HG02970 (cell line): ENCODE data around the gene ZMYM1.
"Not testable (repeated sequence)": the region's sequence is repeated elsewhere in the genome, so short reads cannot be mapped to it uniquely, and the experiment has no call there.

Experiments used
- ATAC-seq: cut with Tn5 transposase; IDR thresholded peaks from one replicate; pipeline ENCODE4 v1.9.1; 2021; ENCODE audit warnings: mild to moderate bottlenecking, moderate library complexity, moderate number of reproducible peaks; ENCODE audit not compliant: unreplicated experiment, low FRiP score

Gene ZMYM1

DNA sequence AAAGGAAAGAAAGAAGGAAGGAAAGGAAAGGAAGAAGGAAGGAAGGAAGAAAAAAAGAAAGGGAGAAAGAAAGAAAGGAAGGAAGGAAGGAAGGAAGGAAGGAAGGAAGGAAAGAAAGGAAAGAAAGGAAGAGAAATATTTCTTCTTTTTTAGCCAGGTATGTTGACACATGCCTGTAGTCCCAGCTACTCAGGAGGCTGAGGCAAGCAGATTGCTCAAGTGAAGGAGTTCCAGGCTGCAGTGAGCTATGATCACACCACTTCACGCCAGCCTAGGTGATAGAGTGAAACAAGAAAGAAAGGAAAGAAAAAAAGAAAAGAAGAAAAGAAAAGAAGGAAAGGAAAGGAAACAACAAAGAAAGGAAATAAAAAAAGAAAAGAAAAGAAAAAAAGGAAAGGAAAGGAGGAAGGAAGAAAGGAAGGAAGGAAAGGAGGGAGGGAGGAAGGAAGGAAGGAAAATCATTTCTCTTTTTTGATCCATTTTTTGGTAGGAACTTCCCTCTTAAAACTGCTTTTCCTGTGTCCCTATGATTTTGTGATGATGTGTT is 5.8 kb upstream of the ZMYM1 start:
- no peak for ATAC-seq

DNA sequence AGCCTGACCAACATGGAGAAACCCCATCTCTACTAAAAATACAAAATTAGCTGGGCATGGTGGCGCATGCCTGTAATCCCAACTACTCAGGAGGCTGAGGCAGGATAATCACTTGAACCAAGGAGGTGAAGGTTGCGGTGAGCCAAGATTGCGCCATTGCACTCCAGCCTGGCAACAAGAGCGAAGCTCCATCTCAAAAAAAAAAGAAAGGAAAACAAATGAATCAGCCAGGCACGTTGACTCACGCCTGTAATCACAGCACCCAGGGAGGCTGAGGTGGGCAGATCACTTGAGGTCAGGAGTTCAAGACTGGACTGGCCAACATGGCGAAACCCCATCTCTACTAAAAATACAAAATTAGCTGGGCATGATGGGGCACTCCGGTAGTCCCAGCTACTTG is 2.8 kb upstream of the ZMYM1 start:
- not testable (repeated sequence) for ATAC-seq

DNA sequence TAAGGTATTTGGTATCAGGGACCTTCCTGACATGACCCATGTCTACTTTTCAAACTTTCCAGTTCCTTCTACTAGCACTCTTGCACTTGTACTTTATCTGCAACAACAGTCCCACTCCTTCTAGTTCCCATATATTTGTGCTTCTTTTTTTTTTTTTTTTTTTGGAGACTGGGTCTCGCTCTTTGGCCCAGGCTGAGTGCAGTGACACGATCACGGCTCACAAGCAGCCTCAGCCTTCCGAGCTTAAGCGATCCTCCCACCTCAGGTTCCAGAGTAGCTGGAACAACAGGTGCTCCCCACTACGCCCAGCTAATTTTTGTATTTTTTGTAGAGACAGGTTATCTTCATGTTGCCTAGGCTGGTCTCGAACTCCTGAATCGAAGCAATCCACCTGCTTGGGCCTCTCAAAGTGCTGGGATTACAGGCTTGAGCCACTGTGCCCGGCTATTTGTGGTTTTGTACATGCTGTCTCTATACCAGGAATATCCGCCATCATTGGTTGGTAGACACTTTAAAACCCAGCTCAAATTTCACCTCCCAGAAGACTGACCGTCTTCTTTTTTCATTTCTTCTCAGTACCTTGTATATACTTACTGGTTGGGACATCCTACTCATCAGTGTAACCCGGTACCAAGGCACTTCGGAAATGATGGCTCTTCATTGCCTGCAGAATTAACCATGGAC is 1.1 kb downstream of the ZMYM1 start:
- no peak for ATAC-seq

DNA sequence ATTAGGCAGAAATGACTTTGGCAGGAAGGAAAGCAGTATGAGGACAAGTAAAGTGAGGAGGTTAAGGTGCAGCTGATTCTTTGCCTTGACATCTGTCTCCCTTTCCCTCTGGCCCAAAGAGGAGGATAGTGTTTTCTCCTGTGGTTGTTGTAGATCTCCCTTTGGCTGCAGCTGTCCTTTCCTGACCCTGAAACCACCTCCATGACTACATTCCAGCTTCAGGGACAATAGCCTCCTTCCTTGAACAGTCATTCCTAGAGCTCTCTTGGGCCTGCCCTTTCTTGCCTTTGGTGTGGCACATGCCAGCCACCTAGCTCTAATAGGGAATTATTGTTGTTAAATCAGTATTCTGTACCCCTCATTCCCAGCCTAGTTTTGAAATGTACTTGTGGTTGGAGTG is 6.2 kb downstream of the ZMYM1 start:
- no peak for ATAC-seq

DNA sequence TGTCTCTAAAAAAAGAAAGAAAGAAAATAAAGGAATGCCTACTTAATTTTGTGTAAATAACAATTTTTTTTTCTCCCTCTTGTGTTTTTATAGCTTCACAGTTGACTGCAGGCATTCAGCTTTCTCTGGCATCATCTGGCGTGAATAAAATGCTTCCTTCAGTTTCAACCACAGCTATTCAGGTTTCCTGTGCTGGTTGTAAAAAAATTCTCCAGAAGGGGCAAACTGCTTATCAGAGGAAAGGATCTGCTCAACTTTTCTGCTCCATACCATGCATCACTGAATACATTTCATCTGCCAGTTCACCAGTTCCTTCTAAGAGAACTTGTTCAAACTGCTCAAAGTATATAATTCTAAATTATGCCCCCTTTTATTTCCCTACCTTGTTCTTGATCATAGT is 18.0 kb downstream of the ZMYM1 start:
- no peak for ATAC-seq

DNA sequence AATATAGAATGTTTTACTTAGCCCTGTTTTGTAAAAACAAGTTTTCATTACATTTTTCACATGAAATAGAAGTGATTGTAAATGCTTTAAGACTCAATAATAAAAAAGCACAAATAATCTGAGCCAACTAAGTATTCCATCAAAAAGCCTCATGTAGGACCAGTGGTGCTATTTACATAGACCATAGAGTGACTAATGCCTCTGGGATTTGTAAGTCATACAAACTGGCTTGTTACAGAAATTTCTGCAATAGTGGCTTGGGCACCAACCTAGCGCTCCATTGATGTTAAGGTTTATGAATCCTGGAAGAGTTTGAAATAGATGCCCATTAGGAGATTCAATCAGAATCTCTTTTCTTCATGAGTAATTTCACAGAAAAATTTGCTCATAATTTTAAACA is 31.9 kb downstream of the ZMYM1 start:
- ATAC-seq = no peak

DNA sequence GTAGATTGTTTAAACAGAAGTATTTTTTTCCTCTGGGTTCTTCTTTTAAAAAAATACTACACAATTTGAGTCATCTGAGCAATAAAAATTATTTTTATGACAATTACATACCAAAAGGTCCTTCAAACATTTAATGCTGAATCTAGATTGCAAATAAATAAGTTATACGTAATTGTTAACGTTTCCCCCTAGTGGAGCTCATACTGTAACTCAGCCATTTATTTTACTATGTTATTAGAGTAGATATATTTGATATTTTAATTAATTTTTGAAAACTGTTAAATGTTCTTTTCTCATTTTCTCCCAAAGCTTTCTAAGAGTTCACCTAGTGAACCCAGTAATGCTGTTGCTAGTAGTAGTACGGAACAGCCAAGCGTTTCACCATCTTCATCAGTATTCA is 33.5 kb downstream of the ZMYM1 start:
- ATAC-seq = no peak

DNA sequence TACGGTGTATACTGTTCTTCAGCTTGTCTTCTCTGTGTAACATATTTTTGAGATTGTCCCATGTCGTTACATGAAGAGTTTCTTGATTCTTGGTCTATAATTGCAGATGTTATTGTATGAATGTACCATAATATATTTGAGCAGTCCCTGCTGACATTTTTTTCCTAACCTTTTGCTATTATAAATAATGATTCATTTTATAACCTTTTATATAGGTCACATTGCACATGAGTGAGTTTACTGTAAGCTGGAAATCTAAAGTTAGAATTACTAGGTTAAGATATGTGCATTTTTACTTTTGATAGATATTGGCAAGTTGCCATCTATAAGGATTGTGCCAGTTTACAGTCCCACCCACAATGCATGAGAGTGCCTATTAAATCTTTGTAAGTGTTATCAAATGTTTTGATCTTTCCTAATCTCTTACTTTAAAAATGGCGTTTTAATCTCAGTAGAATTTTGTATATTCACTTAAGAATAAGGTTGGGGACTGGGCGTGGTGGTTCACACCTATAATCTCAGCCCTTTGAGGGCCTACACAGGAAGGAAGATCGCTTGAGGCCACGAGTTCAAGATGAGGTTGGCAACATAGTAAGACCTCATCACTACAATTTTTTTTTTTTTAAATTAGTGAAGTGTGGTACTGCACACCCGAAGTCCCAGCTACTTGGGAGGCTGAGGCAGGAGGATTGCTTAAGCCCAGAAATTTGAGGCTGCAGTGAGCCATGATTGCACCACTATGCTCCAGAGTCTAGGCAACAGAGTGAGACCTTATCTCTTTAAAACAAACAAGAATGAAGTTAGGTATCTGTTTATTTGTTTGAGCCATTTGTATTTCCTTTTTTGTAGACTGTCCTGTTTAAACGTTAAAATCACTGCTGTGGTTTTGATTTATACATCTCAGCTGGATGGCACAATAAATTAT is 36.5 kb downstream of the ZMYM1 start:
- ATAC-seq = no peak

DNA sequence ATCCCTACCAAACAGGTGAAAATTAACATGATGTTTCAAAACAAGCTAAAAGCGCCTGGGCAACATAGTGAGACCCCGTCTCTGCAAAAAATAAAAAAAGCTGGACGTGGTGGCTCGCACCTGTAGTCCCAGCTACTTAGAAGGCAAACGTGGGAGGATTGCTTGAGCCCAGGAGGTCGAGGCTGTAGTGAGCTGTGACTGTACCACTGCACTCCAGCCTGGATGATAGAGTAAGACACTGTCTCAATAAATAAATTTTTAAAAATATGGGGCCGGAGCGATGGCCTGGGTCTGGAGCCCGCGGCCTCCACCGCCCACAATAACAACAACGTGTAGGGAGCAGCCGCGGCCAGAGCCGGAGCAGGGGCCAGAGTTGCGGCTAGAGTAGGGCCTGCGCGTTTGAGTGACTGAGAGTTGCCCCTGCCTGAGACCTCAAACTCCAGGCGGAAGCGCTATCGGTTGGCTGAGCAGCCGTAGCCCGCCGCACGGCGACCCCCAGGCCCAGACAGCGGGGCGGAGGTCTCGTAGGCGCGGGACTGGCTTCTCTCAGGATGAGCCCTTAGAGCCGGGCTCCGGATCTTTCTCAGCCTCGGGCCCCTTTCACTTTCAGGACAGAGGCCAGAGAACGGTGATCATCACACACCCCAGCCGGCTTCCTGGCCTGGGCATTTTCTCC is 41.4 kb downstream of the ZMYM1 start:
- no peak for ATAC-seq

DNA sequence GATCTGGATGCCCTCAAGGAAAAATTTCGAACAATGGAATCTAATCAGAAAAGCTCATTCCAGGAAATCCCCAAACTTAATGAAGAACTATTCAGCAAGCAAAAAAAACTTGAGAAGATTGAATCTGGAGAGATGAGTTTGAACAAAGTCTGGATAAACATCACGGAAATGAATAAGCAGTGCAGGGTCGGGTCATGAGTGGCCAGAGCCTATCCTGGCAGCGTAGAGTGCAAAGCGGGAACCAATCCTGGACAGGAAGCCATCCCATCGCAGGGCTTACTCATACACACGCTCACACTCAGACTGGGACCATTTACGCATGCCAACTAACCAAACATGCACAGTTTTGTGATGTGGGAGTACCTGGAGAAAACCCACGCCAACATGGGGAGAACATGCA is 43.1 kb downstream of the ZMYM1 start:
- ATAC-seq = no peak

DNA sequence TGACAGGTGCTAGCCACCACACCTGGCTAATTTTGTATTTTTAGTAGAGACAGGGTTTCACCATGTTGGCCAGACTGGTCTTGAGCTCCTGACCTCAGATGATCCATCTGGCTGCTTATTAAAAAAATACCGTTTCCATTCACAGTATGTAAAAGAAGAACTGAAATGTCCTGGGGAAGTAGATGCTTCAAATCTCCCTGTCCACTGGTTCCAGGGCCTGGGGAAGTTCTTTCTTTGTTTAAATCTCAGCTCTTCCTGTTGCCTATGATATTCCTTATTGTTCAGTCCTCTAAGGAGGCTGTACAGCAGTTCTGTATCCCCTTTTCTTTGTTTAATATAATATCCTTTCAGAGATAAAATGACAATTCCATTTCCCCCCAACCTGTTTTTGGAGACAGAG is 47.4 kb downstream of the ZMYM1 start:
- no peak for ATAC-seq

DNA sequence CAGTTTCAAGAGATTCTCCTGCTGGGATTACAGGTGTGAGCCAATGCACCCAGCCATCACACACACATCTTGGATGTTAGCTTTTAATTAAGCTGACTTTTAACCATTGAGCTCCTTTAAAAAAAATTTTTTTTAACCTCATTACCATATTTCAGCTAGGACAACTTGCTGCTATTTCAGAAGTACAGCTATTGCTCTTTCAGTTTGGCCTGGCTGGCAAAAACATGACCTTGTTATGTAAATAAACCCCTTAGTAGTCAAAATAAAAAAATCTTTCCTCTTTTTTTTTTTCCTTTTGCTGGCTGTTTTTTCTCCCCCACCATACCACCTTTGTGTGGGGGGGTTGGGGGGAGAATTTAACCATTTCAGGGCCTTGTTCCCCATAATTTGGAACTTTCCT is 49.9 kb downstream of the ZMYM1 start:
- no peak for ATAC-seq

DNA sequence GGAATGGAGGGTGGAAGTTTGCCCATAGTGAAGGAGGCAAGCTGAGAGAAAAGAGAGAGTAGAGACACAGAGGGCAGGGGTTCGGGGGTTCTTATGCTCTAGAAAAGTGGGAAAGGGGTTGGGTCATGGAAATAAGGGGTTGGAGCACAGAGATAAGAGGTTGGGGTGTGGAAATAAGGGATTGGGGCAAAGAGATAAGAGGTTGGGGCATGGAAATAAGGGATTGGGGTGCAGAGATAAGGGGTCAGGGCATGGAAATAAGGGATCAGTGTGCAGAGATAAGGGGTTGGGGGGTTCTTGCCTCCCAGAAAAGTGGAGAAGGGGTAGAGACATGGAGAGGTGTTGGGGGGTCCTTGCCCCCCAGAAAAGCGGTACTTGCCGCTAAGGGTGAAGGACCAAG is 57.6 kb downstream of the ZMYM1 start:
- ATAC-seq = no peak

DNA sequence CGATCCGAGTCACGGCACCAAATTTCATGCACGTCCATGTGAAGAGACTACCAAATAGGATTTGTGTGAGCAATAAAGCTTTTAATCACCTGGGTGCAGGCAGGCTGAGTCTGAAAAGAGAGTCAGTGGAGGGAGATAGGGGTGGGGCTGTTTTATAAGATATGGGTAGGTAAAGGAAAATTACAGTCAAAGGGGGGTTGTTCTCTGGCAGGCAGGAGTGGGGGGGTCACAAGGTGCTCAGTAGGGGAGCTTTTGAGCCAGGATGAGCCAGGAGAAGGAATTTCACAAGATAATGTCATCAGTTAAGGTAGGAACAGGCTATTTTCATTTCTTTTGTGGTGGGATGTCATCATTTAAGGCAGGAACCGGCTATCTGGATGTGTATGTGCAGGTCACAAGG is 58.4 kb downstream of the ZMYM1 start:
- not testable (repeated sequence) for ATAC-seq

DNA sequence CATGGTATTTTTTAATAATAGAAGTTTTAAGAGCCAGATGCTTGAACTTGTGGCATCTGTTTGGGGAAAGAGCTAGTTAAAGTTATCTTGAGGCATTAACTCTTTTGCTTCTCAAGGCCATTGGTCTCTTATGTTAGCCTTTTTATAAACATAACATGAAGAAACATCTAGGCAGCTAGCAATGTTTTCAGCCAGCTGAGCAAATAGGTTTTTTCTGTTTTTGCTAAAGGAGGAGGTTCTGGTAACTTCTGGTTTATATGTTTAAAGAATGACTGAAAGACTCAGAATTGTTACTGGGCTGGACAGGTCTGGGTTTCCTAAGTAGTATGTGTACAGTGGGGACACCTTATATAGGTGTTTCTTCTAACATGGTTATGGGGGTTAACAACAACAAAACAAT is 63.1 kb downstream of the ZMYM1 start:
- ATAC-seq = not testable (repeated sequence)

DNA sequence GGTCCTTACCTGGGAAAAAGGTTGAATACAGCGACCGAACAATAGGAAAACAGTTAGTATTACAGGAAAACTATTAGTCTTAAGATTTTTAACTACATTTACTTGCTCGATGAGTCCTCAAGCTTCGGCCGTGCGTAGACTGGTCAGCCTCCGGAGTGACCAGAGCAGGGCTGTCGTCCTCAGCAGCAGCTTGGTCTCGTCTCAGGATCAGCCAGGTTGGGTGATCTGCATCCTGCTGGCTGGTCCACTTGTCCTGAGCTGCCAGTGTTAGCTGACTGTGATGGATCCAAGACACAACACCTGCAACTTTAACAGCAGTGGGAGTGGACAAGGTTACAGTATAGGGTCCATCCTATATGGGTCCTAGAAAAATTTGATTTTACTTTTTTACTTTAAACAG is 63.5 kb downstream of the ZMYM1 start:
- ATAC-seq = not testable (repeated sequence)

DNA sequence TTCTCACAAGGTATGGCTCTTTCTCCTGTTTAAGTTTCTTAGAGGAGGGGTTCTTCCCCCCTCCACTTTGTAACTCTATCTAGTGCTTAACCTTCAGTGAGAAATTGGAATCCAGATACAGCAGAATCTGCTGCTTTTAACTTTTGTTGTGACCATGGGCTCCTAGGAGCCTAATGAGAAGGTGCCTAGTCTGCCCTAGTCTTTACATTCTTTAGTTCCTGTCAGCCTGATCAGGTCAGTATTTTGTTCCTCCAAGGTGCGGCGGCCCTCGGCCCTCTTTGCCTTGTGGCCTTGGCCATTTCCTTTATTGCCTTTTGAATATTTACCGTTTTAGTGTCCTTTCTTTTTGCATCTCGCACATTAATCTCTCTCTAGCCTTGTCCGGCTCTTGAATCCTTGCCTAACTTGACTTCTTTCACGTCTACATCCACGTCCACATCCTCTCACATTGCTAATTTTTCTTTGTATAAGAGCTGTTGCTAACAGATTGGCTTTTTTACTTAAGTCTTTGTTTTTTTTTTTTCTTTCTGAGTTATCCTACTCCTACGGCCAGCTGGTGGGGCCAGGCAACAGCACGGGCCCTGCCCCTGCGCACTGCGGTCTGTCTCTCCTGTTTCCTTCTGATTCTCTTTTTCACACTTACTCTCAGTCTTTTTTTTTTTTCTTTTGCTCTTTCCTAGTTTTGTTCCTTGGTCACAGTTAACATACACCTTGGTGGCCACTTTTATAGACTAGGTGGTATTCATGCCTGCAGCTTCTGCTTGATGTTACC is 64.7 kb downstream of the ZMYM1 start:
- ATAC-seq = no peak

DNA sequence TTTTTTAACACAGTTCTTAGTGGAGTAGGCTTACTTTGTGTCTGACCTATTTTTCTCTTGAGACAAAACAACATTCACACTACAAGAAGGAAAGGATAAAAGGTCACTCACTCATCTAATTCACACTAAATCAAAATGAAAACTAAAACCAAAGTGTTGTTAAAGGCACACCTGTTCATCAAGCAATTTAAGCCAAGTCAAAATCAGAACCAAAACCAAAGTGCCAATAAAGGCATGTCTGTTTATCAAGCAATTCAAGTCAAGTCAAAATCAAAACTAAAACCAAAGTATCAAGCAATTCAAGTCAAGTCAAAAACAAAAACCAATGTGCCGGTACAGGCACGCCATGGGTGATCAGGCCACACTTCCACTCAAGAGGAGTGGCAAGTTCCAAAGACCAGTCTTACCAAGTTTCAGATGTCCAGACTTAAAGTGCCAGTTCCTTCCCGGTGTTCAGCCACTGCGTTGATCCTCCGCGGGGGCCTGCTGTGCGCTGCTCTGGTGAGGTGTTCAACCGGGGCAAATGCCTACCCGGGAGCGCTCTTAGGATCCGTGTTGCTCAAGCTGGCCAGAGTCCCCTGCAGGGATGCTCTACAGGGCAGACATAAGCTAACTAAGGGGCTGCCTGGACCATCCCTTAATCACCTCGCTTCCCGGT is 66.8 kb downstream of the ZMYM1 start:
- ATAC-seq = not testable (repeated sequence)

DNA sequence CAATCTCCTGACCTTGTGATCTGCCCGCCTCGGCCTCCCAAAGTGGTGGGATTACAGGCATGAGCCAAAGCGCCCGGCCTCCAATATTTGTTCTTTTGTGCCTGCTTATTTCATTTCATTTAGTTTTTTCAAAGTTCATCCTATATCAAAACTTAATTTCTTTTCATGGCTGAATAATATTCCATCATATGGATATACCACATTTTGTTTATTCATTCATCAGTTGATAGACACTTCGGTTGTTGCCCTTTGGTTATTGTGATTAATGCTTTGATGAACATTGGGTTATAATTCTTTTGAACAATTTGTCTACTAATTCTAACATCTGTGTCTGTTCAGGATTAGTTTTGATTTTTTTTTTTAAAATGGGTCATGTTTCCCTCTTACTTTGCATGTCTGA is 72.0 kb downstream of the ZMYM1 start:
- ATAC-seq = no peak

DNA sequence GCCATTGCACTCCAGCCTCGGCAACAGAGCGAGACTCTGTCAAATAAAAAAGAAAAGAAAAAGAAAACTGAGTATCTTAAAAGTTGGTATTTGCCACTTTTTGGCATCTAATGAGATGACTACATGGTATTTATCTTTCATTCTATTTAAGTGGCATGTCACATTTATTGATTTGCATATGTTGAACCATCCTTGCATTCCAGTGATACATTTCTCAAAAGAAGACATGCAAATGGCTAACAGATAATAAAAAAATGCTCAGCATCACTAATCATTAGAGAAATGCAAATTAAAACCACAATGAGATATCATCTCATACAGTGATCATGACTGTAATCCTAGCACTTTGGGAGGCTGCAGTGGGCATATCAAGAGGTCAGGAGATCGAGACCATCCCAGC is 85.7 kb downstream of the ZMYM1 start:
- ATAC-seq = no peak
